ENCODE results near the gene CHMP5.

- TF ChIP-seq POLR2A (IDR thresholded peaks at IDR 0.05) (no peak), EP300 (IDR thresholded peaks at IDR 0.05) (no peak), CTCF (IDR thresholded peaks at IDR 0.05) (no peak)
These were observed 24.9 kb upstream of the CHMP5 start, which contains the start of gene SPINK4 for GRCh38 chr9:33239921-33240320.
